T-helper 2 cell (primary cell): ENCODE results near the gene SETX.

Experiments used
- DNase-seq, 5 experiments: peaks; one replicate each; pipeline versions ENCODE4 v3.0.0 to v3.0.0-alpha.2; 2012 to 2022

SETX gene

DNA sequence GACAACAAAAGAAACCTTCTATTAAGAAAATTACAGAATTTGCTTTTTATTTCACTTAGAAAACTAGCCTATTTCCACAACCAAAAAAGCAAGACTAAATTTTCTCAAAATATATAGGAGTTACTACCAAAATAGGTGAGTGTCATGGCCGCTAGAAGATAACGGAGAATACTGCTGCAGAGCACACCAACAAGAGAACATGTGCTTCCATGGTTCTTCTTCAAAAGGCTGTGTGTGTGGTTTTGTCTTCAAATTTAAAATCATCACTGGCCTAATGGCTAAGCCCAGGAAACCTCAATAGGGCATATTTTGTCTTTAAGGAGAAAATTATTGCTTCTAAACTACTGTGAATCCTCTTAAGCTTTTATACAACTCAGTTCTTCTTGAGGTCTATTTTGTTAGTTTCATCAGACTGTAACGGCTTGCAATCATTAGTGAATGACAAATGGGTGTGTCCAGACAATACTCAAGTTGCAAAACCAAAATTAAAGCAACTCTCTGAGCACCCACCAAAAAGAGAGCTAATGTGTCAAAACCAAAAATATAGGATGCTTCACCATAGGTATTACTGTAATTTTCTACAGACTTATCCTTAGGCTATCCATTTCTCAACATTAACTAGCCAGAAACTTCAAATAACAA is 3.3 kb downstream of the SETX start:
- DNase-seq, result peak in 1 of 5 experiments; percentile 29

DNA sequence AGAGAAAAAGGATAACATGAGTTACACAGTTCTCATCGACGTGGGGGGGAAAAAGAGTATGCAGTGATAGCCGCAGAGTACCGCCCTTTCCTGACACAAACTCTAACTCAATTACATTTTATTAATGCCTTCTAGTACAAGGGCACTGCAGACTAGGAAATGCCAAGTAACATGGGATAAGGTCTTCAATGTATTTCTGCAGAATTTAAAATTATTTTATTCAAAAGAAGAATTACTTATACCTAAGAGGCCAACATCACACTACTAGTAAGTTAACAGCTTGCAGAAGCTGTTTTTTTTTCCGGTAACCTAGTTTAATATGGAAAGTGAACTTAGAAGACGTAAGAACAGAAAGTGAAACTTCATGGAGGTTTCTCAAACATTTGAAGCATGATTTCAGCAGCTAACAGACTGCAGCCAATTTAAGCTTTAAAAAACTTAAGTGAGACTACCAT is 3.9 kb downstream of the SETX start:
- peak in 2 of 5 experiments; percentile 56 to 75 for DNase-seq

DNA sequence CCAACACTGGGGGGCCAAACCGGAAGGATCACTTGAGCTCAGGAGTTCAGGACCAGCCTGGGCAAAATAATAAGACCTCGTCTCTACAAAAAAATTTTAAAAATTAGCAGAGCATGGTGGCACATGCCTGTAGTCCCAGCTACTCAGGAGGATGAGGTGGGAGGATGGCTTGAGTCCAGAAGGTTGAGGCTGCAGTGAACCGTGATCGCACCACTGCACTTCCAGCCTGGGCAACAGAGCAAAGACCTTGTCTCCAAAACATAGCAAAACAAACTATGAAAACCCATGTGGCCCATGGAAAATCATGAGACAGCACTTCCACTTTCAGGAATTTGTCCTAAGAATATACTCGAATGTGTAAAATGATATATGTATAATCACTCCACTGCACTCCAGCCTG is 6.1 kb downstream of the SETX start:
- no peak for DNase-seq

DNA sequence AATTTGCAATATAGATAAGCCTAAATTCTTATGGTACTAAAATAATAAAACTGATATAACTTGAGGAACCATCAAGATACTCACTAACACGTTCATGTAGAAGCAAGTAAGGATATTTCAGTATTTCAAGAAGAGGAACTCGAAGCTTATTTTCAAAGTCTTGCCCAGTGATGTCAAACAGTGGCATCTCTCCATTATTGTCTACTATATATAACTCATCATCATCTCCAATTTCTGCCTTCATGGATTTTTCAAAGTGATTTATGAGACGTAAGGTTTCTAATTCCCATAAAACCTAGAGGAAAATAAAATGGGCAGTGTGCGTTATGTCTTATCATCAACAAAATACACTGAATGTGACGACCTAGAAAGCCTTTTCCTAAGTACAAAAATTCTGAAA is 8.6 kb downstream of the SETX start:
- DNase-seq, result no peak

DNA sequence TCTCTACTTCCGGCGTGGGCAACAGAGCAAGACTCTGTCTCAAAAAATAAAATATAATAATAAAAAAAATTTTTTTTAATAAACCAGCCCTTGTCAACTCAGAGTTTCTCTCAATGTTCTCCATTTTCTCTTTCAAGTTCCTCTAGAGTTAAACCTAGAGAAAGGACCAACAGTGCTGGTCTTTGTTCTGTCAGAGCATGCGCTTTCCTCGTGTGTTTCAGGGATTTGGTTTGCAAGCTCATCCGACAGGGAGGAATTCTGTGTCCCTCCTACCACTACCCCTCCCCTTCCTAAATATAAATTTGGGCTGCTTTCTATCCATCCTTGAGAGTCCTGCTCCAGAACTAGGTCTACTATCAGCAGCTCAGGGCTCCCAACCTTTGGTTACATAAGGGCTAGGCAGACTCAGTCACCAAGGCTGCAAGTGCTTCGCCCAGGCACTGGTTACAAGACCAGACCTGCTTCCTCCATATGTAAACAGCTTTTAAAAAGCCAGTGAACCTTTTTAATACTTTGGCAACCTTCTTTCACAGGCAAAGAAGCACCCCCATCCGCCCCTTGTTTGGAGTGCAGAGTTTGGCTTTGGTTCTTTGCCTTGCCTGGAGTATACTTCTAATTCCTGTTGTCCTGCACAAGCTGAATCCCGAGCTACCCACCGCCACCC is 13.5 kb downstream of the SETX start:
- no peak for DNase-seq

DNA sequence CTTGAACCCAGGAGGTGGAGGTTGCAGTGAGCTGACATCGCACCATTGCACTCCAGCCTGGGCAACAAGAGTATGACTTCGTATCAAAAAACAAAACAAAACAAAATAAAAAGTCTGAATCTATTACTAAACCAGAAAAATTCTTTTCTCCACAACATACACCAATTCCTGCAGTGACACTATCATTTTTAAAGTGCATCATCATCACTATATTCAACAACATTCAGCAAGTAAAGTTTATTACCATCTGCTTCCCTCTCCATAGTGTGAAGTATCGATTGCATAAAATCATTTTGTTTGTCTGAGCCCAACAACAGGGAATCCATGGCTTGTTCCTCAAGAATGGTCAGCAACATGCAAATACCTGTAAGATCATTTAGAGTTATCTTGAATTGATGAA is 20.4 kb downstream of the SETX start:
- DNase-seq, result no peak

DNA sequence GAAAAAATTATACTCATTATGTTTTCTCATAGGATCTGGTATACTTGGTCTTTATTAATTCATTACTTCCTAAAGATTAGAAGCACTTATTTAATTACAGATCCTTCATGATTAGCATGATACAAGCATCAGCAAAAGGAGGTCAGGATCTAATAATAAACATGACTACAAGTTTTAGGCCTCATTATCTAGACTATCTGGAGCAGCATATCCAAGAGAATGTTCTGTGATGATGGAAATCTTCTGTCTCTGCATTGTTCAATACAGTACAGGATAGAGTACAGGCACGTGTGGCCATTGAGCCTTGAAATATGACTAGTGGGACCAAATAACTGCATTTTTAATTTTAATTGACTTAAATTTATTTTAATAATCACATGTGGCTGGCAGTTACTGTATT is 21.2 kb downstream of the SETX start:
- DNase-seq, result no peak

DNA sequence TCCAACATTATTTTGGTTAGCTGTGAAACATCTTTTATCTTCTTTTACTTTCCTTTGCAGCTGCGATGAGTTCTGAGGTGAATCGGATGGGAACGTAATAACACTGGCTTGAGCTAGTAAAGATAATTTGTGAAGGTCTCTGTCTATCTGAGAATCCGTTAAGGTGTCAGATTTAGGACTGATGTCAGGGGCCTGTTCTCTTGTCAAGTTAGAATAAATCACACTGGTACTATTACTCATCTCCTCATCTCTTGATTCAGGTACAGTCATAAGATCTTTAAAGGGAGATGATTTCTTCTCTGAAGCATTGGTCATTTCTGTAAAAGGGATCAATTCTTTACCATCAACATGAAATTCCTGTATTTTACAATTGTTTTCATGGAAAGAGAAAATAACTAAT is 26.2 kb downstream of the SETX start:
- no peak for DNase-seq

DNA sequence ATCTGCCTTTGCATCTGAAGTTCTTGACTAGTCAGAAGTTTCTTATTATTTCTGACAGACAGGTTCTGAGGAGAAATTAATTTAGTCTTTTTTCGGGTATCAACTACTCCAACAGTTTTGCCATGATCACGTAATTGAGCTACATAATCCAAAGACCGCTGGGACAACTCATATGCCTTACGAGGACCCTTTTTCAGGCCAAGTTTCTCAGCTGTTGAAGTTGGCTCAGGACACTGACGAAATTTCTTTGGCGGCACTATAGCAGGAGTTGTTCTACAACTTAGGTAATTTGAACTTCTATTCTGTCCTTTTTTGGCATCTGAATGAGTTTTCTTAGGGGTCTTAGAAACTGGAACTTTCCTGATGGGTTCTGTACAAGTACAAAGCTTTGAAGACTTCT is 27.2 kb downstream of the SETX start:
- DNase-seq, result no peak

DNA sequence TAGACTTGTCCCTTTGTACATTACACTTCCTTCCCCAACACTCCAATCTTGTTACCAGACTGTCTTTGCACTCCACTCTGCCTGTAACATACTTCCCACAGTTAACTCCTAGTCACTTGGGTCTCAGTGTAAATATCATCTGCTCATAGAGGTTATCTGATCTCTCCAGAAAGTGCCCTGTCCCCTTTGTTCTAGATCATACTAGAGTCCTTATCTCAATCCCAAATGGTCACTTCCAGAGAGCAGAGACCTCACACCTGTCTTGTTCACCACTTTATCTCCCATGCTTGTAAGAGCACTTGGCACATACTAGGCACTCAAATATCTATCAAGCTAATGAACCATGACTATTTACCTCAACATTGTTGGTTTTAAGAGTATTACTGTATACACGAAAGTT is 30.4 kb downstream of the SETX start:
- no peak for DNase-seq

DNA sequence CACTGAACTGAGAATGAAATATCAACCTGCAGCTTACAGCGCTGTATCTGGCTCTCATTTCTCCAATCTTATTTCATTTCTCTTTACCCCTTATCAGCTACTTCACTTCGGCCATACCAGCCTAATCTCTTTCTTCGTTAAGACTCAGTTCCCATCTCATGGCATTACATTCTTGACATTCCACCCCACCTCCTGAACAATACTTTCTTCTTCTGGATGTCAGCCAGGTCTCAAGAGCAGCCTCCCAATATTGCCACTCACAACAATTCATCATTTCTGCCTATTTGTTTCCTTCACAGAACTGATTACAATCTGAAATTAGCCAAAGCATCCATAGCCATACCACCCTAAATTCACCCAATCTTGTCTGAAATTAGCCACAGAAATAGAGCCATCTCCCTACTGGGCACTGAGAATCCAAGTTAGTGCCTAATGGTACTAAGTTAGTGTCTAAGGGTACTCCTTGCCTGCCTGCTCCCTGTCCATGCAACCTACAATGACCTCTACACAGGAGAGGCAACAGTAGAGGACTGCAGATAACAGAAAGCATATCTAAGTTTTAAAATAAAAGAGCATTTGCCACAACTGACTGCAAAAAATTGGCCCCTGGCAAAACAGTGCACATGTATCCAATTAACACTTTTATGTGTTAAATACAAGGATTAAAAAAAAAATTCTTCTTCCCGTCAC is 35.2 kb downstream of the SETX start:
- DNase-seq, result no peak

DNA sequence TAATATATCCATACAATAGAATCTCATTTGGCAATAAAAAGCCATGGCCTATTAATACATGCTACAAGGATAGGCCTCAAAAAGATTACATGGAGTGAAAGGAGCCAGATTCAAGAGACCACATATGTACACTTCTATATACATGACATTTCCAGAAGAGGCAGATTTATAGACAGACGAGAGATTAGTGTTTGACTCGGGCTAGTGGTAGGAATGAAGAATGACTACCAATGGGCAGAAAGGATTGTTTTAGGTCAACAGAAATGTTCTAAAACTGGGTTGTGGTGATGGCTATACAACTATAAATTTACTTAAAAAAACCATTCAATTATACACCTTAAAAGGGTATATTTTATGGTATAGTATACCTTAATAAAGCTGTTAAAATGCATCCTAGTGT is 41.9 kb downstream of the SETX start:
- no peak for DNase-seq

DNA sequence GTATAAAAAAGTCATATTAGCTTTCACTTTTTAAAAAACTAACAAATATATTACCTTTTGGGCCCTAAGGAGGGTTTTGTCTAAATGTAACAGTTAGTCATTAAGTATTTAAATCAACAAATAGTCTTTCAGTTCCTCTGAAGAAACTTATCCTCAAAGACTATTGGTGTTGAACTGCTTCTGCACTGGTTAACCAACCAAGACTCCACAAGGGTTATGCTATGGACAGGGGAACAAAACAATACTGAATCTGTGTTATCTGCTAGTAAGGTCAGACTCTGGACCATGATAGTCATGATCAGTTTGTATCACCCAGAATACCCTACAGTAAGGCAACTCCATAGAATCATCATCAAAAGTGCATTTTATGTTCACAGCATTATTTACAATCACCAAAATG is 42.4 kb downstream of the SETX start:
- no peak for DNase-seq

DNA sequence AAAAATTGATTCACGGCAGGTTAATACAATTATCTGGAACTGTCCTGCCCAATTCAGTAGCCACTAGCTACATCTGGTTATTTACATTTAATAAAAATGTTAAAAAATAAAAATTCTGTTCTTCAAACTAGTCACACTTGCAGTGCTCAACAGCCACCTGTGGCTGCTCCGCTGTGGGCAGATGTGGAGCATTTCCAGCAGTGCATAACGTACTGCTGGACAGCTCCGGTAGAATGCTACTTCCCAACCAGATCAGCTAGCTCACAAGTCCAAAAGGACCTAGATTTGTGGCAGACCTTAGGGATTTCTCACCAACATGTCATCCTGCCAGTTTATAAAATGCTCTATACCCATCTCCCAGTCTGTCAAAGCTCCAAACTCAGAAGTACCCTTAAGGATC is 42.8 kb downstream of the SETX start:
- DNase-seq, result no peak

DNA sequence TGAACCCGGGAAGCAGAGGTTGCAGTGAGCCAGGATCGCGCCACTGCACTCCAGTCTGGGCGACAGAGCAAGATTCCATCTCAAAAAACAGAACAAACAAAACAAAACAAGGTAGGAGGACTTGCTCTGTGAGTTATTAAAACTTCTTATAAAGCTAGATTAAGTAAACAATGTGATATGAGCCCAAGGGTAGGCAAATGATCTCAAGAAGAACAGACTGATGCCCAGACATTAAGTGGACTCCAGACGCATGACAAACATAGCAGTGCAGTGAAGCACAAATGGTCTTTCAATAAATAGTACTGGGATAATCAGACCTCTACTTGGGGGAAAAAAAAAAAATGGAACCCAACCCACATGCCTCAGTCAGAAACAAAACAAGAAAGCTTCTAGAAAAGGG is 45.7 kb downstream of the SETX start:
- no peak for DNase-seq

DNA sequence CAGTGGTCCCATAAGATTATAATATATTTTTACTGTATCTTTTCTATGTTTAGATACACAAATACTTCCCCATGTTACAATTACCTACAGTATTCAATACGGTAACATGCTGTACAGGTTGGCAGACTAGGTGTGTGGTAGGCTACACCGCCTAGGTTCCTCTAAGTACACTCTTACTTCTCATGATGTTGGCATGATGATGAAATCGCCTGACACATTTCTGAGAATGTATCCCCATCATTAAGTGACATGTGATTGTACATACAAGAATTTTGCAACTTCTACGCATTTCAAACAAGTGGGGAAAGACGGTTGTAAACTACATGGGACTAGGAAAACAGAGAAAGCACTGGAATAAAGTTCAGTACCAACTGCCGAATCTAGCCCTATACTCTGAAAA is 53.3 kb downstream of the SETX start:
- no peak for DNase-seq

DNA sequence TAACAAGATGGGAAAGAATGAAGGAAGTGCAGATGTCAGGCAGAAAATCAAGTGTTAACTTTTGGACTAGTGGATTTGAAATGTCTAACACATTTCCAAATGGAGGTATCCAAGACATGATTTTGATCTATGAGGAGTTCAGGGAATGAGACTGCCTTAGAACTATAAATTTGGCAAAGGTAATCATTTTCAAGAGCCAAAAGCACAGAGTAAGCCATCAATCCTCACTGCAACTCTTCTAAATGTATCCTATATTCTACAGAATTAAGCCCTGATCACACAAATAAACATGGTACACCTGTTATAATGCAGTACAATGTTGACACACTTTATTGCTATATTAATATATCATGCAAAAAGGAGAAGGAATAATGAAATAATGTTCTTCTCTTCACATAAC is 55.6 kb downstream of the SETX start:
- no peak for DNase-seq

DNA sequence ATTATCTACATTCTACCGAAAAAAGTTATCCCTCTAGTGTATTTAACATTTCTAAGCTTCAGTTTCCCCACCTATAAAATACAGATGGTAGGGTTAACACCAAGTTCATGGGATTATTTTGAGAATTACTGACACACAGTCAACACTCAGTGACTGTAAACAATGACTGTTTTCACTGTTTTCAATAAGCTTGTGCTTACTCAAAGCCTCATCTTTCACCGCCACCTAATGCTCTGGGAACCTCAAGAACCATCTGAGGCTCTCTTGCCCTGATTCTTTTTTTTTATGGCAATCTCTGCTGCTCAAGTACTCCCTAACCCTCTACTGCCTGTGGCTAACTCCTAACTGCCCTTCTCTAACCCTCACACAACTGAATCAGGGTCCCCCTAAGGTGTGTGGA is 59.6 kb downstream of the SETX start:
- DNase-seq, result no peak

DNA sequence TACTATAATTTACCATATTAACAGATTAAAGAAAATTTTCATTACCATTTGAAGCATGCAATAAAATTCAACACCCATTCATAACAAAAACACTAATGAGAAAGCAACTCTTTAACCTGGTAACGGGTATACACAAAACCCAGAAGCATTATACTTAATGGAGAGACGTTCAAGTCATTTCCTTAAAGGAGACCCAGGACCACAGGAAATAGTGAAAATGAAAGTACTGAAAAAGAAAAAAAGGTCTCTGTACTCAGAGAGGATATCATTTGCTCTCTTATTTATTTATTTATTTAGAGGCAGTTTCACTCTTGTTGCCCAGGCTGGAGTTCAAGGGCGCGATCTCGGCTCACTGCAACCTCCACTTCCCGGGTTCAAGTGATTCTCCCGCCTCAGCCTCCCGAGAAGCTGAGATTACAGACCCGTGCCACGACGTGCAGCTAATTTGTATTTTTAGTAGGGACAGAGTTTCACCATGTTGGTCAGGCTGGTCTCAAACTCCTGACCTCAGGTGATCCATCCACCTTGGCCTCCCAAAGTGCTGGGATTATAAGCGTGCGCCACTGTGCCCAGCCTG is 61.6 kb downstream of the SETX start:
- DNase-seq, result peak in 1 of 5 experiments; percentile 67

DNA sequence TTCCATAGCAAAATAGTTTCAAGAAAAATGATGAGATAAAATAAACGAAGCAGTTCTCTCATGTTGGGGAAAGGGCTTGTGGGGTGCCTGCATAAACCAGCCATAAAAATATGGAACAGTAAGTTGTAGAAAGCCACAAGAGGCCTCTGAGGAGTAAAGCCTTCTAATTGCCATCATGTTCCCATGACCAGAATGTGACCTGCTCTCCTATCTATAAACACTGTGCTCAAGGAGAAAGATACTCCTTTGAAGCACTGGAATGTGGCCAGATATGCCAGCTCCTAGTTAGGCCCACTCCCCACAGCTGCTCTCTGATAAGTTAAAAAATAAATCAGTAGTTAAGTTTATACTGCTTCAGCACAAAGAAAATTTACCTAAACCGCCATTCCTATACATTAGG is 65.8 kb downstream of the SETX start:
- no peak for DNase-seq

DNA sequence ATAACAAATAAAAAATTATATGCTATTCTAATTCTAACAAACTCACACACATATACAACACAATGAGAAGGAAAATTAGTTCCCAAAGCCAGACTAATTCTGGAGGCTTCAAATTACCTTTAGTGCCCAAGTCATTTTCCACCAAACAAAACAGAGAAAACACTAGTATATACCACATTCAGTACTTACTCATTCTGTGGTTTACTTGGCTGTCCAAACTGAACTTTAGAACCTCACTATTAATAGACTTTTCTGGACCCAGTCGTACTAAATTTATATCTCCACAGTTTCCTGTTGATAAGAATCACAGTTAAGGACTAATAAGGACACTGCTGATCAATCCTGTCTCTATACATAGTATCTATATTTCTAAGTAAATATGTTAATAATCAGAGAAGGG is 66.4 kb downstream of the SETX start:
- no peak for DNase-seq

DNA sequence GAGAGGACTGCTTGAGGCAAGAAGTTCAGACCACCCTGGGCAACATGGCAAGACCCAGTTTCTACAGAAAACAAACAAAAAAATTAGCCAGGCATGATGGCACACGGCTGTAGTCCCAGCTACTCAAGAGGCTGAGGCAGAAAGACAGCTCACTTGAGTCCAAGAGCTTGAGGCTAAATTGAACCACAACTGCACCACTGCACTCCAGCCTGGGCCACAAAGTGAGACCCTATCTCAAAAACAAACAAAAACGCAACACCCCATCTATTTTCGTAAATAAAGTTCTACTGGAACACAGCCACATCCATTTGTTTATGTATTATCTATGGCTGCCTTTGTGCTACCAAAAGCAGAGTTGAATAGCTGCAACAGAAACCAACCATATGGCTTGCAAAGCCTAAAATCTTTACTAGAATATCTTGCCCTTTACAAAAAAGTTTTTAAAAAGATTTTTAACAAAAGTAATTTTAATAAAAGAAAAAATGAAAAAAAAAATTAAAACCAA is 67.5 kb downstream of the SETX start:
- no peak for DNase-seq

DNA sequence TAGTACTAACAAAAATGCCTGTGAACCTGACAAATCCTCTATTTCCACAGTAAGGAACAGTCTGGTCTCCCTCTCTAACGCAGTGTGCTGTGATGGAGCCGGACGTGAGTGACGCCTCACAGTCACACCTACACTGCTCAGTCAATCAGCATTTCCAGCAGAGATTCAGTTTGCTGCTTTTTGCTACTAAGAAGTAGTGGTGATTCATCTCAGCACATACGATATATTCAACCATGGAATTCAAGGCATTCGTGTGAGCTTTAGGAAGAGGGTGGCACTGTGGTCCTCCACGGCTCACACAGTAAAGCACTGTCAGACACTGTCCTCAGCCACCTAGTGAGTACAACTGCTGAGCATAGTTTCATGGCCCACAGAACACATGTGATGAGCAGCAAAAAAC is 70.9 kb downstream of the SETX start:
- DNase-seq, result no peak

DNA sequence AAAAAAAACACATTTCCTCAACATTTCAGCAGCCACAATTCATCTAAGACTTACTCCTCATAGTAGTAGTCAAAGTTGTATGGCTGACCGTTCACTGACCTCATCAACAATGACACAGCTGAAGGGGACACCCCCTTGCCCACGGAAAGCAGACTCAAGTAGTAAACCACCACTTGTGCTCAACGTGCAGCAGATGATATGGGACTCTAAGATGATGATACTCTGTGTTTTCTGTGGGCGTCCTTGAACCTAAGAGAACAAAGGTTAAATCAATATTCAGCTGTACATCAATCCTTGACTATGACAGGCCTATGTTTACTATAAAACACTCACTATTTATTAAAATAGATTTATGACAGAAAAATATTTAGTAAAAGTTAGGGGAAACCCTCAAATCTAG is 71.6 kb downstream of the SETX start:
- no peak for DNase-seq
